Parathyroid adenoma (tissue), 2 donors: Measurements from ENCODE around the gene MAPKAPK5.
"Not testable (repeated sequence)": the region's sequence is repeated elsewhere in the genome, so short reads cannot be mapped to it uniquely, and the experiment has no call there.

Experiments
- H2AFZ ChIP-seq: fragments of 300-600 bp; sonication (generic); one replicate; pipeline ENCODE4 v1.7.0; 2017; ENCODE audit warnings: antibody characterized with exemption, mild to moderate bottlenecking
- H3K27ac ChIP-seq: fragments of 300-600 bp; sonication (generic); one replicate; pipeline ENCODE4 v1.7.0; 2017
- H3K27me3 ChIP-seq: fragments of 300-600 bp; sonication (generic); one replicate; pipeline ENCODE4 v1.7.0; 2017; ENCODE audit warnings: low read length; ENCODE audit not compliant: control insufficient read depth, insufficient read depth
- H3K36me3 ChIP-seq: fragments of 300-600 bp; sonication (generic); one replicate; pipeline ENCODE4 v1.7.0; 2017; ENCODE audit warnings: low read length; ENCODE audit not compliant: control insufficient read depth, insufficient read depth
- H3K4me1 ChIP-seq: fragments of 300-600 bp; sonication (generic); one replicate; pipeline ENCODE4 v1.7.0; 2017; ENCODE audit warnings: control low read depth
- H3K4me2 ChIP-seq: fragments of 300-600 bp; sonication (generic); one replicate; pipeline ENCODE4 v1.7.0; 2017; ENCODE audit warnings: low read length
- H3K4me3 ChIP-seq: fragments of 300-600 bp; sonication (generic); one replicate; pipeline ENCODE4 v1.7.0; 2017; ENCODE audit warnings: low read depth, low read length
- H3K79me2 ChIP-seq: fragments of 300-600 bp; sonication (generic); one replicate; pipeline ENCODE4 v1.7.0; 2017; ENCODE audit warnings: control low read depth
- H3K9ac ChIP-seq: fragments of 300-600 bp; sonication (generic); one replicate; pipeline ENCODE4 v1.7.0; 2017; ENCODE audit warnings: mild to moderate bottlenecking
- H3K9me3 ChIP-seq: fragments of 300-600 bp; sonication (generic); one replicate; pipeline ENCODE4 v1.7.0; 2017; ENCODE audit warnings: low read length; ENCODE audit not compliant: control insufficient read depth
- CTCF ChIP-seq: fragments of 300-600 bp; sonication (generic); IDR thresholded peaks from one replicate; pipeline ENCODE4 v1.7.0; 2017; ENCODE audit warnings: antibody characterized with exemption, mild to moderate bottlenecking
- donor health status: primary hyperparathyroidism.

Gene MAPKAPK5

GRCh38 chr12:111812881-111813741 is 28.9 kb upstream of the MAPKAPK5 start:
- H3K4me1 ChIP-seq = peaks cover 3% of the 10 kb centered on the region
- no peaks in the 10 kb centered on the region for H3K79me2 ChIP-seq
- H3K9ac ChIP-seq = no peak overlapping the region
- no peak overlapping the region for H2AFZ ChIP-seq
- no peaks in the 10 kb centered on the region for H3K36me3 ChIP-seq
- no peak overlapping the region for H3K4me3 ChIP-seq
- no peak overlapping the region for H3K4me2 ChIP-seq
- H3K9me3 ChIP-seq = no peaks in the 10 kb centered on the region
- TF ChIP-seq CTCF = peak; percentile 84
- H3K27me3 ChIP-seq = no peaks in the 10 kb centered on the region
- no peak overlapping the region for H3K27ac ChIP-seq

- Histone ChIP-seq H3K4me1 (peaks cover 3% of the 10 kb centered on the region), H3K27me3 (no peaks in the 10 kb centered on the region), H3K4me2 (no peak overlapping the region), H3K36me3 (no peaks in the 10 kb centered on the region), H3K9ac (no peak overlapping the region), H3K79me2 (no peaks in the 10 kb centered on the region), H3K4me3 (no peak overlapping the region), H3K27ac (no peak overlapping the region), H3K9me3 (no peaks in the 10 kb centered on the region), H2AFZ (no peak overlapping the region)
- TF ChIP-seq CTCF = no peak
These were observed 25.9 kb upstream of the MAPKAPK5 start for GRCh38 chr12:111816065-111816615.

GRCh38 chr12:111816898-111817297 is 25.1 kb upstream of the MAPKAPK5 start:
- H3K79me2 ChIP-seq, H3K4me1 ChIP-seq, H3K4me2 ChIP-seq, H3K9ac ChIP-seq, H3K9me3 ChIP-seq, H3K4me3 ChIP-seq, H3K36me3 ChIP-seq, H3K27ac ChIP-seq, H2AFZ ChIP-seq, H3K27me3 ChIP-seq: not testable (repeated sequence)

- Histone ChIP-seq H3K36me3 (no peaks in the 10 kb centered on the region), H2AFZ (no peak overlapping the region), H3K4me2 (no peak overlapping the region), H3K4me1 (no peaks in the 10 kb centered on the region), H3K27ac (no peak overlapping the region), H3K9ac (no peak overlapping the region), H3K4me3 (no peak overlapping the region), H3K27me3 (no peaks in the 10 kb centered on the region), H3K79me2 (no peaks in the 10 kb centered on the region), H3K9me3 (no peaks in the 10 kb centered on the region)
- no peak for TF ChIP-seq CTCF
These were observed 23.7 kb upstream of the MAPKAPK5 start for GRCh38 chr12:111818340-111818739.

GRCh38 chr12:111819191-111820158 is 22.6 kb upstream of the MAPKAPK5 start:
- Histone ChIP-seq H3K27ac (no peak overlapping the region), H3K27me3 (no peaks in the 10 kb centered on the region)

GRCh38 chr12:111820828-111821227 is 21.2 kb upstream of the MAPKAPK5 start:
- H3K4me3 ChIP-seq, H3K9me3 ChIP-seq, H3K36me3 ChIP-seq, H3K27ac ChIP-seq, H3K4me1 ChIP-seq, H3K4me2 ChIP-seq, H3K9ac ChIP-seq, H2AFZ ChIP-seq, H3K79me2 ChIP-seq, H3K27me3 ChIP-seq: not testable (repeated sequence)

More at GRCh38 chr12:111819191-111820158, 22.6 kb upstream of the MAPKAPK5 start:
- H3K9me3 ChIP-seq = no peaks in the 10 kb centered on the region
- H3K9ac ChIP-seq = no peak overlapping the region
- no peaks in the 10 kb centered on the region for H3K4me1 ChIP-seq
- no peak overlapping the region for H3K4me2 ChIP-seq
- no peaks in the 10 kb centered on the region for H3K79me2 ChIP-seq
- H2AFZ ChIP-seq = no peak overlapping the region
- H3K4me3 ChIP-seq = no peak overlapping the region
- no peak for TF ChIP-seq CTCF
- no peaks in the 10 kb centered on the region for H3K36me3 ChIP-seq
